H7 (cell line): ENCODE measurements around the gene SCUBE3. TPM values are rescaled to one million over a fixed set of nuclear protein-coding genes. Genes with fewer than 3 reads are reported as not detected.

Experiments used
- DNase-seq: peaks from one replicate; pipeline ENCODE4 v3.0.0; 2012
- H3K27me3 ChIP-seq: 2 replicates; pipeline ENCODE4 v1.6.0; 2011; ENCODE audit warnings: mild to moderate bottlenecking, low read length; ENCODE audit not compliant: control insufficient read depth, insufficient read depth
- H3K36me3 ChIP-seq: replicated peaks from 2 replicates; pipeline ENCODE4 v1.5.1; 2011; ENCODE audit warnings: low read length; ENCODE audit not compliant: control insufficient read depth, insufficient read depth
- H3K4me3 ChIP-seq: 2 replicates; pipeline ENCODE4 v1.5.1; 2011; ENCODE audit warnings: low read depth, mild to moderate bottlenecking, control low read depth, low read length, moderate library complexity; ENCODE audit not compliant: insufficient read depth
- total RNA-seq: library from RNA; depleted of rRNA; stranded (reverse); fragments of >200 nt; shearing (Covaris generic); gene quantifications from 2 replicates; pipeline ENCODE4 v1.2.3, GENCODE V29; 2014

The SCUBE3 gene
- total RNA-seq, 1 experiment from 2014 or later: 0.45 TPM

DNA sequence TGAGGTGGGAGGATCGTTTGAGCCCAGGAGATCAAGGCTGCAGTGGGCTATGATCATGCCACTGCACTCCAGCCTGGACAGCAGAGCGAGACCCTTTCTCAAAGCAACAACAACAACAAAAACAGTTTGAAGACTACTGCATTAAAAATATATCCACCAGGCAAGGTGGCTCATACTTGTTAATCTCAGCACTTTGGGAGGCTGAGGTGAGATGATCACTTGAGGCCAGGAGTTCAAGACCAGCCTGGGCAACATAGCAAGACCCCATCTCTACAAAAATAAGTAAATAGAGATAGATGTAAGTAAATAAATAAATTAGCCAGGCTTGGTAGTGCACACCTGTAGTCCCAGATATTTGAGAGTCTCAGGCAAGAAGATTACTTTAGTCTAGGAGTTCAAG lies 58.2 kb downstream of the SCUBE3 start:
- H3K4me3 ChIP-seq: no peak overlapping the region
- no peaks in the 10 kb centered on the region for H3K27me3 ChIP-seq
- no peaks in the 10 kb centered on the region for H3K36me3 ChIP-seq
- no peak for DNase-seq

DNA sequence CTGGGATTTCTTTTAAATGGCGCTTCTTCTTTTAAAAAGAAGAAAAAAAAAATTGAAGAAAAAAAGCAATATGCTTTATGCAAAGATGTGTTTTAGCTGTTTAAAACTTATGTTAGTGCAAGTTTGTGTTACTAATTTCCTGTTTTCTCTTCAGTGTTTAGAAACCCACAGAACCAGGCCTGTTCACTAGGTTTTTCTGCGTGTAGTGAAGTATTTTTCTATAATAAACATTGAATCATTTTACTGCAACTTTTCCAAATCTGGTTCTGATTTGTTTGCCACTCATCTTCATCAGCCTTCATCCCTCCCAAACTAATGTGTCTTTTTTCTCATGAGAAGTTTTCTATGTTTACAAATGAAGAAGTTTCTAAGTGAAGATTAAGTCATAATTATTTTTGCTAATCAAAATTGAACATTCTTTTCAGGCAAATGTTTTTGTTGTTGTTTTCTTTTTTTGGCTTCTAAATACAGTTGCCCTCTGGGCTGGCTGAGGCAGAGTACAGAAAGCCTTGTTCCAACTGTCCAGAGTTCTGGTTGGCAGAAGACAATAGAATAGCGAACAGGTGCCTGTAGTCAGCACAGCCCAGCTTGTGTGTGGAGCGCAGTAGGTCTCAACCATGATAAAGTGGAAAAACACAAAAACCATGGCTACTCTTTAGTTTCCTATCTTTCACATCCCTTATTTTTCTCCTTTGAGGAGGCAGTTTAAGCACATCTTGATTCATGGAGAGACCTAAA lies 60.2 kb downstream of the SCUBE3 start:
- Histone ChIP-seq H3K36me3 (no peaks in the 10 kb centered on the region), H3K4me3 (no peak overlapping the region), H3K27me3 (no peaks in the 10 kb centered on the region)
- no peak for DNase-seq

DNA sequence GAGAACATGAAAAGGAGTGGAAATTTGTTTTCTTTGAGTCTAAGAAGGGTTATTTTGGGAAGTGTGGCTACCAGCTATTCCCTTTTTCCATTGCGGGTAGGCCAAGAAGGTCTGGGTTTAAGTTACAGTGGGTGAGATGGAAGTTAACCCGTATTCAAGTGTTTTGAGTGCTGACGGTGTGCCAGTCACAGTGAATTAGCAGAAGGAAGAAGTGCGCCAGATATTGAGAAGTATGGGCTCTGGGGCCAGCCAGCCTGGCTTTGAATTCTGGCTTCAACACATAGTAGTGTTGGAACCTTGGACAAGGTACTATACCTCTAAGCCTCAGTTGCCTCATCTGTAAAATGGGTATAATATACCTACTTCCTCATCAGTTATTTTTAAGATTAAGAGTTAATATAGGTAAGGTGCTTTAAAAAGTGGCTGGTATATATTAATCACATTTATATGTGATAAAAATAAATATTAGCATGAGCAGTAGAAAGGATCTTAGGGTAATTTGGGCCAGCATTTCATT lies 62.0 kb downstream of the SCUBE3 start:
- no peaks in the 10 kb centered on the region for H3K36me3 ChIP-seq
- H3K27me3 ChIP-seq: no peaks in the 10 kb centered on the region
- no peak overlapping the region for H3K4me3 ChIP-seq
- no peak for DNase-seq

DNA sequence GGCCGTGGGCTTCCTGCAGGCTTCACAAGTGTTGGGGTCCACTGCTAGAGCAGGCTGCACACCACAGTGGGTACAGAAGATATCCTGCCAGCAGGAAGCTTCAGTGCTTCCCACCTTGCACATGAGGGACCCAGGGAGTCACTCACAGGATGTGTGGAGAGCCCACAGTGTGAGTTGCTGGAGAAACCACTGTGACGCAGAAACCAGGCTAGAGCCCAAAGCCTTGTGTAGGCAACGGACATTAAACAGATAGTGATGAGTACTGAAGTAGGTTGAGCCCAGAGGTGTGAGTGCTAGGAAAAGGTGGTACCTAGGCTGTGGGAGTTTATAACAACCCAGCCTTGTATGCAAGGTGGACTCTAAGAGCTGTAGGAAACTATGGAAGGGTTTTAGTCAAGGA lies 65.0 kb downstream of the SCUBE3 start:
- no peak for DNase-seq
- H3K4me3 ChIP-seq: no peak overlapping the region

DNA sequence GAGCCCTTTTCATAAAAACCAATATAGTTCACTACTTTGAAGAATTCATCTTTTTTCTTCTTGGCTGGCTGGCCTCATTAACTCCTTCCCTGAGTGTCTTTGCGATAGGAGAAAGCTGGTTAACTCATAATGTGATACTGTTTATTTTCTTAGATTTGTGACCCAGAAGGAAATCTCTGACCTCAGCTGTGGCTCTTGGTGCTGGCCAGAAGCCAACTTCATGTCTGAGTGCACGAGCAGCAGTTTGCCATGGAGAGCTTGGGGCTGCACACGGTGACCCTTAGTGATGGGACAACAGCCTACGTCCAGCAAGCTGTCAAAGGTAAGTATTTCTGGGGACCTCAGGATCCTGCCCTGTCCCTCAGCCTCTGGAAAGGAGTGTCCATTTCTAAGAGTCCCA lies 67.1 kb downstream of the SCUBE3 start:
- peaks cover 5% of the 10 kb centered on the region for H3K36me3 ChIP-seq
- H3K27me3 ChIP-seq: no peaks in the 10 kb centered on the region
- DNase-seq: no peak
- H3K4me3 ChIP-seq: no peak overlapping the region

More for the DNA sequence above, 65.0 kb downstream of the SCUBE3 start:
- Histone ChIP-seq H3K27me3 (no peaks in the 10 kb centered on the region), H3K36me3 (peaks cover 4% of the 10 kb centered on the region)

DNA sequence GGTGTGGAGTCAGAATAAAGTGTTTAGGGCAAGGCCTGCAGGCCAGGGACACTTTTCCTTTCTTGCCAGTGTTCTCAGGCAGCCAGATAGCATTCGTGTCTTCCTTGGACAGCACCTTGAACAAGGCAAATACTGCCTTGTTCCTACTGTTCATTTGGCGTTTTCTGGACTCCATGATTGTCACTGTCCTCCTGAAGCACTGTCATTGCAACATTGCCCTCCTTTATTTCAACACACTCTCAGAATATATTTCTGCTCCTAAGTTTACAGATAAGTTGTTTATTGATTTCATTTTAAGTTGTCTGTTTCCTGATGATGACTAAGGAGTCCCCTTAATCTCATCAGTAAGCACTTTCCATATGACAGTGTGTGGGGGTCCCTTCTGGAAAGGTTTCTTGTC lies 68.7 kb downstream of the SCUBE3 start:
- Histone ChIP-seq H3K36me3 (peaks cover 11% of the 10 kb centered on the region), H3K4me3 (no peak overlapping the region), H3K27me3 (no peaks in the 10 kb centered on the region)
- no peak for DNase-seq

DNA sequence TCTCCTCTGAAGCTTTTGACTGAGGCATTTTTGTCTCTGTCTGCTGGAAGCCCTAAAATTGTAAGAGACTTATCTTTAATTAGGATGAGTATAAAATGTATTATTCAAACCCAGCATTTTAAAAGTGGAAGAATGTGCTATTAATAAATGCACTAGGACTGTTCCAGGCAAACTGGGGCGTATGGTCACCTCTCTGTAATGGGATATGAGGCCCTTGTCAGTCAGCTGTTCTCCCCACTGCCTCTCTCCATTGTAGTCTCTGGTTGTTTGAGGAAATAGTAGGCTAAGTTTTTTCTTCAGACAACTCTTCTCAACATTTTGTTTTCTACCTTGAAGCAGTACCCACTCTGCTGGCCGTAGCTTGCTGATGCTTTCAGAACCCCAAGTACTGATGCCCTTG lies 69.6 kb downstream of the SCUBE3 start:
- Histone ChIP-seq H3K36me3 (peaks cover 15% of the 10 kb centered on the region), H3K4me3 (no peak overlapping the region)
- DNase-seq: no peak

DNA sequence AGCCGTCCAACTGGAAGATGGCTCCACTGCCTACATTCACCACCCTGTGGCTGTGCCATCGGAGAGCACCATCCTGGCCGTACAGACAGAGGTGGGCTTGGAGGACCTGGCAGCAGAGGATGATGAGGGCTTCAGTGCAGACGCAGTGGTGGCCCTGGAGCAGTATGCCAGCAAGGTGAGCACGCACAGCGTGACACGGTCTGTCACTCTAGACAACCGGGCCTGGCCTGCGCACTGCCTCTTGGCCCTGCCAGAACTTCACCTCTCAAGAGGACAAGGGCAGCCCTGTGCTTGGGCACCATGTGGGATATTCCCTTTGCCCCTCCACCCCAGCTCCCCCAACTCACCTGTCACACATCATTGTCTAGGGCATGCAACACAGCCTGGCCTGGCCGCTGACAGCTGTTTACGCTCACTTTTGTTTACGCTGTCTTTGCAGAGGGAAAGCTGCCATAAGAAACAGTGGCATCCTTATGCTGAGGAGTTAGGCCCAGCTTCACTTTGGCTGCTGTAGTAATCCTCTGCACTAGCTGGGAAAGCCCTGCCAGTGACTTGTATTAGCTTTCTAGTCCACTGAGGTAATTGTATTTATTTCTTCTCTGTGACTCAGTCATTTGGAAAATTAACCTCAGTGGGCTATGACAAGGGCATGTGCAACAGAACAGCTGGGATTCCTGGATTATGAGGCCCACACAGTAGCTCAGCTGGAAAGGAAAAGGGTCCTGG lies 74.1 kb downstream of the SCUBE3 start:
- Histone ChIP-seq H3K27me3 (no peaks in the 10 kb centered on the region), H3K36me3 (peaks cover 25% of the 10 kb centered on the region), H3K4me3 (no peak overlapping the region)
- DNase-seq: no peak

More for the DNA sequence above, 69.6 kb downstream of the SCUBE3 start:
- no peaks in the 10 kb centered on the region for H3K27me3 ChIP-seq

DNA sequence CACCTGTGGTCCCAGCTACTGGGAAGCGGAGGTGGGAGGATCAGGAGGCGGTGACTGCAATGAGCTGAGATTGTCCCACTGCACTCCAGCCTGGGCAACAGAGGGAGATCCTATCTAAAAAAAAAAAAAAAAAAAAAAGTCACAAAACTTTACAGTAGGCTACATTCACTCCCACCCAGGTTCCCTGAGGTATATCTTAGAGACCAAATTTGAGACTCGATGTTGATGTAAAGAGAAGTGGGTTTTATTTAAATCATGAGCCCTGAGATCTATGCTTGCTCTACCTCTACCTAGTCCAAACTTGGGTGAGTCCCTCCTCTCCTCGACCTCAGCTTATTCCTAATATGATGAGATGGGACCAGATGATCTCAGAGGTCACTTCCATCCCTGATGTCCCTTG lies 75.1 kb downstream of the SCUBE3 start:
- Histone ChIP-seq H3K27me3 (no peaks in the 10 kb centered on the region), H3K4me3 (no peak overlapping the region), H3K36me3 (peaks cover 26% of the 10 kb centered on the region)
- no peak for DNase-seq

DNA sequence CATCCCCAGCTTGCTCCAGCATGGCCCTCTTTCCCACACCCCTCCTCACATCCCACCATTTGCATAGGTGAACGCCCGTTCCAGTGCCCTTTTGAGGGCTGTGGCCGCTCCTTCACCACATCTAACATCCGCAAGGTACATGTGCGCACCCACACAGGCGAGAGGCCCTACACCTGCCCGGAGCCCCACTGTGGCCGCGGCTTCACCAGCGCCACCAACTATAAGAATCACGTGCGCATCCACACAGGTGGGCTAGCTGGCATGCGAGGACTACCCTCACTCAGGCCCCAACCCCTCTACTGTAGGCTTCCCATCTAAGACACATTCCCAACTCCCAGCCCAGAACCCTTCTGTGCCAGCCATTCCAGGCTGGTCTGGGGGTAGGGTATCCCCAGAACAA lies 77.7 kb downstream of the SCUBE3 start:
- Histone ChIP-seq H3K36me3 (peaks cover 26% of the 10 kb centered on the region), H3K27me3 (no peaks in the 10 kb centered on the region), H3K4me3 (no peak overlapping the region)
- DNase-seq: no peak

DNA sequence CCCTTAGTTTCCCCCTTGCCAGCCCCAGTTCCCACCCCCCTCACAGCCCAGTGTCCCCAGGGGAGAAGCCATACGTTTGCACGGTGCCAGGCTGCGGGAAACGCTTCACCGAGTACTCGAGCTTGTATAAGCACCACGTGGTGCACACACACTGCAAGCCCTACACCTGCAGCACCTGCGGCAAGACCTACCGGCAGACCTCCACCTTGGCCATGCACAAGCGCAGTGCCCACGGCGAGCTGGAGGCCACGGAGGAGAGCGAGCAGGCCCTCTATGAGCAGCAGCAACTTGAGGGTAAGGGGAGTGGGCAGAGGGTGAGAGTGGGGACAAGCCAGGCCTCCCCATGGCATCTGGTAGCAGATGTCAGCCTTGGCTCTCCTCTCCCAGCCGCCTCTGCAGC lies 78.7 kb downstream of the SCUBE3 start:
- Histone ChIP-seq H3K4me3 (no peak overlapping the region), H3K36me3 (peaks cover 23% of the 10 kb centered on the region), H3K27me3 (no peaks in the 10 kb centered on the region)
- DNase-seq: no peak

DNA sequence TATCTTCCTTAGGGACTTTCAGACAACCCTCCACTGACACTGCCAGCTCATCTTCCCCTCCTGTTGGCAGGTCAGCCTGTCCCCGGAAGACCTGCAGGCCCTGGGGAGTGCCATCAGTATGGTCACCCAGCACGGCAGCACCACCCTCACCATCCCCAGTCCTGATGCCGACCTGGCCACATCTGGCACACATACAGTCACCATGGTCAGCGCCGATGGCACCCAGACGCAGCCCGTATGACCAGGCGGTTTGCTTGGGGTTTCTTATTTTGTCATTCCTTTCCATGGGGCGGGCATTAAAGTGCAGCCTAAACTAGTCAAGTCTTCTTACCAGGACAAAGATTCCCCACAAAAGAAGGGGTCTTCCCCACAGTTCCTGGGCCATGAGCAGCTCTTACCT lies 79.9 kb downstream of the SCUBE3 start:
- DNase-seq: no peak
- Histone ChIP-seq H3K4me3 (no peak overlapping the region), H3K36me3 (peaks cover 19% of the 10 kb centered on the region), H3K27me3 (no peaks in the 10 kb centered on the region)

DNA sequence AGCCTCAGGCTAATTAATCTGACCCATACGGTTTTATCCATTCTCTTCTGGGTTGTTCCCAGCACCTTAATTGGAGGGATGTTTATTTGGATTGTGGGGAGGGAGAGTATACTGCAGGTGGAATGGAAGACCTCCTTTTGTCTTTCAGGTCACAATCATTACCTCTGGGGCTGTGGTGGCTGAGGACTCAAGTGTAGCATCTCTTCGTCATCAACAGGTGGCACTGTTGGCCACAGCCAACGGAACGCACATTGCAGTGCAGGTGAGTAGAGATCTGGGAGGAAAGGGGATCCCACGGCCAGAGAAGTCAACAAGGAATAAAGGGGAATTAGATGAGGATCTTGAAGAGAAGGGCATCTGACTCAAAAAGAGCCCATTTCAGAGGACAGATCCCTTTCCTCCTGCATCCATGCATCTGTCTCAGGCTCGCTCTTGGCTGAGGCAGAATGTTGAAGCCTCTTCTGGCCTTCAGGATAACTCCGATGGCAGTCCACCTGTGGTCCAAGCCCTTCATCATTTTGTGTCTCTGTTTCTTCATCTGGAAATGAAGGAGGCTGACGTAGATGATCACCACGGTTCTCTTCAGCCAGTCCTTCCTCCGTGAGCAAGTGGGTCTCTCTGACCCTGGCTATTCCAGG lies 80.7 kb downstream of the SCUBE3 start:
- DNase-seq: peak; percentile 91
- Histone ChIP-seq H3K36me3 (peaks cover 19% of the 10 kb centered on the region), H3K27me3 (no peaks in the 10 kb centered on the region), H3K4me3 (no peak overlapping the region)

DNA sequence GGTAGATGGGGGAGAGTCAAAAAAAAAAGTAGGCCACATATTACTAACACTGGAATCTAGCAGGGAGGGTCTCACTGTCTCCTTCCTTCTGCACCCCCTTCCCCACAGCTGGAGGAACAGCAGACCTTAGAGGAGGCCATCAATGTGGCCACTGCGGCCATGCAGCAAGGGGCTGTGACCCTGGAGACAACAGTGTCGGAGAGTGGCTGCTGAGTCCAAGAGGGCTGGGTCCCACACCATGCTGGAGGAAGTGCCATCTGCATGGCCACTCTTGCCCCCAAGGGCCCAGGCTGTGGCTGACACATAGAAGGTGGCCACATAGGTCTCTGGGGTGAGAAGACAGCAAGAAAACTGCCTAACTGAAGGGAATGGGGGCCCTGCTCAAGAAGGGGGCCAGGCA lies 81.3 kb downstream of the SCUBE3 start:
- Histone ChIP-seq H3K36me3 (peaks cover 16% of the 10 kb centered on the region), H3K27me3 (no peaks in the 10 kb centered on the region), H3K4me3 (no peak overlapping the region)
- no peak for DNase-seq
